Tibial artery (tissue), 4 donors: ENCODE results near the gene PRMT7.

Experiments used
- DNase-seq, 2 donors: peaks; one replicate each; pipeline ENCODE4 v3.0.0-alpha.2; 2019
- H3K27ac ChIP-seq, 2 donors: fragments of 200-600 bp; sonication (generic) in 1 of 2; 1 replicate in 1 of 2; 2 replicates in 1 of 2; pipeline ENCODE4 v1.5.1; 2018 to 2019; ENCODE audit warnings: mild to moderate bottlenecking in 1 of 2
- H3K27me3 ChIP-seq, 2 donors: fragments of 200-600 bp; sonication (generic) in 1 of 2; one replicate each; pipeline versions ENCODE4 v1.5.1 to v1.6.0; 2016 to 2019
- H3K36me3 ChIP-seq, 3 donors: fragments of 200-600 bp; sonication (generic) in 2 of 3; one replicate each; pipeline ENCODE4 v1.5.1; 2016 to 2019; ENCODE audit warnings: mild to moderate bottlenecking in 2 of 3
- H3K4me1 ChIP-seq, 4 donors: fragments of 200-600 bp; sonication (generic) in 2 of 4; 1 replicate in 3 of 4; 2 replicates in 1 of 4; pipeline ENCODE4 v1.5.1; 2016 to 2019
- H3K4me3 ChIP-seq, 2 donors: fragments of 200-600 bp; sonication (generic) in 1 of 2; 1 replicate in 1 of 2; 2 replicates in 1 of 2; pipeline ENCODE4 v1.5.1; 2018 to 2019; ENCODE audit warnings: mild to moderate bottlenecking in 2 of 2
- H3K9me3 ChIP-seq, 3 donors: fragments of 200-600 bp; sonication (generic) in 1 of 3; one replicate each; pipeline ENCODE4 v1.5.1; 2016 to 2019
- CTCF ChIP-seq, 2 experiments: fragments of 200-600 bp in 1 of 2; fragments of 450-650 bp in 1 of 2; IDR thresholded peaks; one replicate each; pipeline ENCODE4 v1.5.1; 2017 to 2019; ENCODE audit warnings: antibody characterized with exemption in 2 of 2, mild to moderate bottlenecking in 1 of 2, moderate library complexity in 1 of 2
- intact Hi-C: fragments of 100-400 bp; cut with DNase I; formaldehyde crosslinking; loops from one replicate; pipeline ENCODE4 v1.15.0; 2023; ENCODE audit warnings: low total_unique reads

PRMT7 gene

GRCh38 chr16:68401871-68402747 is 91.3 kb downstream of the PRMT7 start:
- Histone ChIP-seq H3K4me1 (no peaks in the 10 kb centered on the region), H3K27ac (no peak overlapping the region), H3K4me3 (no peak overlapping the region), H3K36me3 (no peaks in the 10 kb centered on the region), H3K27me3 (peaks cover 0 to 19% of the 10 kb centered on the region in 2 donors), H3K9me3 (no peaks in the 10 kb centered on the region)
- TF ChIP-seq CTCF (IDR thresholded peaks at IDR 0.05): no peak
- intact Hi-C loops: no loop called here
- DNase-seq: no peak

GRCh38 chr16:68402748-68403040 is 91.9 kb downstream of the PRMT7 start:
- intact Hi-C loops: no loop called here

GRCh38 chr16:68403177-68403576 is 92.4 kb downstream of the PRMT7 start:
- H3K4me3 ChIP-seq: no peak overlapping the region
- intact Hi-C loops: no loop called here
- H3K27me3 ChIP-seq: peaks cover 0 to 10% of the 10 kb centered on the region in 2 donors
- DNase-seq: no peak
- H3K27ac ChIP-seq: no peak overlapping the region
- H3K4me1 ChIP-seq: no peaks in the 10 kb centered on the region
- no peak for TF ChIP-seq CTCF (IDR thresholded peaks at IDR 0.05)
- H3K9me3 ChIP-seq: no peaks in the 10 kb centered on the region
- H3K36me3 ChIP-seq: no peaks in the 10 kb centered on the region

More at GRCh38 chr16:68402748-68403040, 91.9 kb downstream of the PRMT7 start:
- no peak for TF ChIP-seq CTCF (IDR thresholded peaks at IDR 0.05)
- DNase-seq: no peak
- no peaks in the 10 kb centered on the region for H3K36me3 ChIP-seq
- no peak overlapping the region for H3K27ac ChIP-seq
- H3K27me3 ChIP-seq: peaks cover 0 to 13% of the 10 kb centered on the region in 2 donors
- no peaks in the 10 kb centered on the region for H3K9me3 ChIP-seq
- H3K4me1 ChIP-seq: no peaks in the 10 kb centered on the region
- no peak overlapping the region for H3K4me3 ChIP-seq

GRCh38 chr16:68403704-68404103 is 92.9 kb downstream of the PRMT7 start:
- Histone ChIP-seq H3K36me3 (no peaks in the 10 kb centered on the region), H3K4me1 (no peaks in the 10 kb centered on the region), H3K27me3 (peaks cover 0 to 13% of the 10 kb centered on the region in 2 donors), H3K27ac (no peak overlapping the region), H3K4me3 (no peak overlapping the region), H3K9me3 (no peaks in the 10 kb centered on the region)
- TF ChIP-seq CTCF (IDR thresholded peaks at IDR 0.05): no peak
- no peak for DNase-seq
- intact Hi-C loops: no loop called here

- Histone ChIP-seq H3K4me1 (no peaks in the 10 kb centered on the region), H3K36me3 (no peaks in the 10 kb centered on the region), H3K4me3 (no peak overlapping the region), H3K9me3 (no peaks in the 10 kb centered on the region), H3K27ac (no peak overlapping the region), H3K27me3 (peaks cover 0 to 24% of the 10 kb centered on the region in 2 donors)
- TF ChIP-seq CTCF (IDR thresholded peaks at IDR 0.05): no peak
- DNase-seq: no peak
- intact Hi-C loops: no loop called here
Measured at GRCh38 chr16:68404736-68405345, 94.0 kb downstream of the PRMT7 start.
